DMS53 (cell line): ENCODE data around the gene KLB.
A peak's percentile ranks its signal among the peaks of the same experiment; 100 is the strongest.
"Not testable (repeated sequence)": the region's sequence is repeated elsewhere in the genome, so short reads cannot be mapped to it uniquely, and the experiment has no call there.

Experiments
- DNase-seq: peaks from one replicate; lab custom pipeline; 2025; lab: John Stamatoyannopoulos, UW

Gene KLB

GRCh38 chr4:39426728-39427127, 20.0 kb downstream of the KLB start:
- no peak for DNase-seq

GRCh38 chr4:39427520-39428114, 20.9 kb downstream of the KLB start:
- peak; percentile 39 for DNase-seq

DNA sequence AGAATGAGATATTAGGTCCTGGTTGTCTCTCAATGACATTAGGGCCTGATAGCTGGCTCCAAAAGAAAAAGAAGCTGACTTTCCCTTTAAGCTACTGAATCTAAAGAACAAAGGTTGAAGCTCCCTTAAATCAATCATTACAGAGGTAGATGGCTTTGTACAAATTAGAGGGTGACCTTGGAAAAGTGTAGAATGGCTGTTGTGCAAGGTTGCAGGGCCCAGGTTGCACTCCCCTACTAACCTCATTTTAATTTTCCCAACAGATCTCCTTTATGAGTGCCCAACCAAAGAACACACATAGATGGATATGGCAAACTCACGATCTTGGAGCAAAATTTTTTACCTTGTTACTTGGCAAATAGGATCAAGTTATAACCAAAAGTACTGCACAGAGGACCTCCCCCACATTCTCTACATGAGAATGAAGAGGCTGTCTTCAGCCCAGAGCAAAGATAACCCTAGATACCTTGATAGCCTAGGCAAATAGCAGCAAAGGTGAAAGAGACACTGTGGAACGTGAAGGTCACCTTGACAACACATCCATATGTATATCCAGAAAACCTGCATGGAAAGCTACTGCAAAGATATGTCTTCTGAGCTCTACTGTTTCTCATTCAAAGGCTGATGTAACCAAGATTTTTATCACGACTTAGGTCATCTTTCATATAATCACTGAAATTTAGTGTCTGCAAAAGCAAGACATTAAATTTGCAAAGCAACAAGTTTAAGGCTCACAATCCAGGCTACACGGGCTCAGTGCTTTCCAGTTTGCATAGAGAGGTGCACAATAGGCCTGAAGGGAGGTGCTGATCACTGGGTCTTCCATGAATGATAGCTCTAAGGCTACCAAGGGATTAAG, 23.0 kb downstream of the KLB start:
- no peak for DNase-seq

DNA sequence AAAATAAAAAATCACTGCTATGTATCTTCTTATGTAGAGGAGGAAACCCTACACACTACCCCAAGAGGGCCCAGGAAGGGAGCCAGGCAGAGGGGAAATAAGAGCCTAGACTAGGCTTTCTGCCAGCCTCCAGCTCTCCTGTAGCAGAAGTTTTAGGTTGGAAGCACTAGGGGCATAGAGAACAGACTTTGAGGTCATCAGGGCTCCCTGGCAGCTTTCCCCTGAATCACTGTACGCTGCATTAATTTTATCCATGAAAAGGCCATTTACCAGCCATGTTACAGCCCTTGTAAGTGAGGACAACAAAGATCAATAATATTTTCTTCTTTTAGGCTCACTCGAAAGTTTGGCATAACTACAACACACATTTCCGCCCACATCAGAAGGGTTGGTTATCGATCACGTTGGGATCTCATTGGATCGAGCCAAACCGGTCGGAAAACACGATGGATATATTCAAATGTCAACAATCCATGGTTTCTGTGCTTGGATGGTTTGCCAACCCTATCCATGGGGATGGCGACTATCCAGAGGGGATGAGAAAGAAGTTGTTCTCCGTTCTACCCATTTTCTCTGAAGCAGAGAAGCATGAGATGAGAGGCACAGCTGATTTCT, 27.3 kb downstream of the KLB start:
- no peak for DNase-seq

GRCh38 chr4:39435659-39436563, 29.2 kb downstream of the KLB start:
- DNase-seq = no peak

- DNase-seq = no peak
These were observed 34.9 kb downstream of the KLB start for GRCh38 chr4:39441593-39441992.

DNA sequence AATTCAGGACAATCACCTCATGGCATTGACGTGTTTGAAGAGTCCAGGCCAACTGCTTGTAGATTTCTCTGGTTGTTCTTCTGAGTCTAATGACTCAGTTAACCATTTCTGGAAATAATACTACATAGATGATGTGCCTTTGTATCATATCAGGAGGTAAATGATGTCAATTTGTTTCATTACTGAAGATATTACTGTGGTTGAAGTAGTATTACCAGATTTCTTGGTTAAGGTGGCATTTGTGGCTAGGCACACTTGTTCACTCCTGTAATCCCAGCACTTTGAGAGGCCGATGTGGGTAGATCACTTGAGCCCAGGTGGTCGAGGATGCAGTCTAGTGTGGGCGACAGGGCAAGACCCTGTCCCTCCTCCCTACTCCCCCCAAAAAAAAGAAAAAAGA, 36.3 kb downstream of the KLB start:
- DNase-seq = no peak

DNA sequence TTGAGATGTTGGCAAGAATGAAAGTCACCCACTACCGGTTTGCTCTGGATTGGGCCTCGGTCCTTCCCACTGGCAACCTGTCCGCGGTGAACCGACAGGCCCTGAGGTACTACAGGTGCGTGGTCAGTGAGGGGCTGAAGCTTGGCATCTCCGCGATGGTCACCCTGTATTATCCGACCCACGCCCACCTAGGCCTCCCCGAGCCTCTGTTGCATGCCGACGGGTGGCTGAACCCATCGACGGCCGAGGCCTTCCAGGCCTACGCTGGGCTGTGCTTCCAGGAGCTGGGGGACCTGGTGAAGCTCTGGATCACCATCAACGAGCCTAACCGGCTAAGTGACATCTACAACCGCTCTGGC, 39.7 kb downstream of the KLB start:
- no peak for DNase-seq

DNA sequence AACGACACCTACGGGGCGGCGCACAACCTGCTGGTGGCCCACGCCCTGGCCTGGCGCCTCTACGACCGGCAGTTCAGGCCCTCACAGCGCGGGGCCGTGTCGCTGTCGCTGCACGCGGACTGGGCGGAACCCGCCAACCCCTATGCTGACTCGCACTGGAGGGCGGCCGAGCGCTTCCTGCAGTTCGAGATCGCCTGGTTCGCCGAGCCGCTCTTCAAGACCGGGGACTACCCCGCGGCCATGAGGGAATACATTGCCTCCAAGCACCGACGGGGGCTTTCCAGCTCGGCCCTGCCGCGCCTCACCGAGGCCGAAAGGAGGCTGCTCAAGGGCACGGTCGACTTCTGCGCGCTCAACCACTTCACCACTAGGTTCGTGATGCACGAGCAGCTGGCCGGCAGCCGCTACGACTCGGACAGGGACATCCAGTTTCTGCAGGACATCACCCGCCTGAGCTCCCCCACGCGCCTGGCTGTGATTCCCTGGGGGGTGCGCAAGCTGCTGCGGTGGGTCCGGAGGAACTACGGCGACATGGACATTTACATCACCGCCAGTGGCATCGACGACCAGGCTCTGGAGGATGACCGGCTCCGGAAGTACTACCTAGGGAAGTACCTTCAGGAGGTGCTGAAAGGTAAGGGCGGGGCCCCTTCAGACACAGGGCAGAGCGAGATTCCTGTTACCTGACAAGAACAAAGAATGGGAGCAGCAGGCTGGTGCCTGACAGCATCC, 40.3 kb downstream of the KLB start:
- DNase-seq = peak; percentile 98

- peak; percentile 60 for DNase-seq
These were observed 43.9 kb downstream of the KLB start for GRCh38 chr4:39450618-39451017.

DNA sequence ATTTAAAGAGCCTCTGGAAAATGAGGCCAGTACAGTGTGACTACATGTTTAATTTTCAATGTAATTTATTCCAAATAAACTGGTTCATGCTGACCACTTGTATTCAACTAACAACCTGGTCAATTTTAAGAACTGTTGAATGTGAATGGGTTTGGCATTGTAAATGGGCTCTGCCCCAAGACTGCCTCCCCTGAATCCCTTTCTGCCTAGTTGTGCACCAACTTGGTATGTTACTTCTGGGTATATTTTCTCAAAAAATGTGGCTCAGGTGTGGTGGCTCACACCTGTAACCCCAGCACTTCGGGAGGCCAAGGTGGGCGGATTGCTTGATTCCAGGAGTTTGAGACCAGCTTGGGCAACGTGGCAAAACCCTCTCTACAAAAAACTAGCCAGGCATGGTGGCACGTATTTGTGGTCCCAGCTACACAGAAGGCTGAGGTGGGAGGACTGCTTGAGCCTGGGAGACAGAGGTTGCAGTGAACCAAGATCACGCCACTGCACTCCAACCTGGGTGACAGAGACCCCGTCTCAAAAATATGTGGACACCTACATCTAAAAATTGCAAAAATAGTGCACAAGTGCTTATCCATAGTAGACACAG, 44.8 kb downstream of the KLB start:
- DNase-seq = peak; percentile 30

DNA sequence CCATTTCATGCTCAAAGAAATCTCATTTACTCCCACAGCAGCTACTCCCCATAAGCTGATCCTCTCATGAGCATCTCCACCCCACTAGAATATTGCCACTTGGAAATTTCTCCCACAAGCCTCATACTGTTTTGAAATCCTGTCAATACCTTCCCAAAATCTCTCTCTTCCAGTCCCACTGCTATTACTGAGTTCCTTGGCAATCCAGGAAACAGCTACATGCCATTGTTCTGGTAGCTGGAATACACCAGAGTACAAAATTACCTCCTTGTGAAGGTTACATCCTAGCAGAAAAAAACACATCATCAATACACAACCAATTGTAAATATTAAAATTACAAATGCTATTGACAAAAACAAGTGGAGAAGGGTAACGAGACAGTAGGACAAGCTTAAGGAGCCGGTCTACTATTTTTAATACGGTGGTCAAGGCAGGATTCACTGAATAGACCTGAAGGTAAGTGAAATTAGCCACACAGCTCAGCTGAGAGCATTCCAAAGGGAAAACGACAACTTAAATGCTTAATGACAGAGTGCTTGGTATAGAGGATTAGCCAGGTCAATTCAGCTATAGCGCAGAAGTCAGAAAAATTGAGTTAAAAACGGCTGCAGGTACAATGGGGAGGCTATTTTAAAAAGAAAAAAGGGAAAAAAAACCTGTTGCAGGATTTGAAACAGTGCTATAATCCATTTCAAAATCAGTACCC, 45.6 kb downstream of the KLB start:
- peak; percentile 23 for DNase-seq

DNA sequence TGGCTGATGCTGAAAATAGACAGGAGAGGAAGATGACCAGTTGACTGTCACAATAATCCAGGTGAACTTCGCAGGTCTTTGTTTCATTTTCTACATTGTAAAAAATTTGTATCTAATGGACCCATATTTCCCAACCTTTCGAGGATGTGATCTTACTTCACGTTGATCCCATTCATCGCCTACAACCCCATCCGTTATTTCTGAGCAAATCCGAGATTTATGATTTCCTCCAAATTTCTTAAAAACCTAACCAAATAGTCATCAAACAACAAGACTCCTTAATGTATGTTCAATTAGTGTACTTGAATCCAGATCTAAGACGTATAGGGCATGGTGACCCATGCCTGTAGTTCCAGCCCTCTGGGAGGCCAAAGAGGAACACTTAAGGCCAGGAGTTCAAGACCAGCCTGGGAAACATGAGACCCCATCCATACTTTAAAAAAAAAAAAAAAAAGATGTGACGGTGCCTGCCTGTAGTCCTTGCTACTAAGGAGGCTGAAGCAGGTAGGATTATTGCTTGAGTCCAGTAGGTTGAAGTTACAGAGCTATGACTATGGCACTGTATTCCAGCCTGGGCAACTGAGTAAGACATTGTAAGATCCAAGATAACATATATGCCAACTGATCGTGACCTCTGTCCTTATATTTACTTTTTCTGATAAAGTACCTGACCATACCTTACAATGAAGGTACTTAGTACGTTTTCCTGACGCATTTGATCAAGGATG, 46.3 kb downstream of the KLB start:
- peak; percentile 46 for DNase-seq

DNA sequence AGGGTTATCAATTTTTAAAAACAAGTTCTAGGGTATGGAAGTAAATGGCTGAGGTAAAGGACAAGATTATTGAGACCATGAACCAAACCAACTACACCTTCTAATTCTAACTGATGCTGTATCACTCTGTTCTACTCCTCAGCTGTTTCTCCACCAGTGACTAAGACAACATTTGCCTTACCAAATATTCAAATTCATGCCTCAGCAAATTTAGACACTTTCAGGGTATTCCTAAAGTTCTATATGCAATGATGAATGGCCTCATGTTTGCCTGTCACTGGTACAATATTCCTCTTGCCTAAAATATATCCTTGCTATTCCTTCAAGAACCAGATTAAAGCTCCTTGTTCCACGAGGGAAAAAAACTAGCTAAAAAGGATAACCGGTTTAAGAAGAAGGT, 47.0 kb downstream of the KLB start:
- no peak for DNase-seq

DNA sequence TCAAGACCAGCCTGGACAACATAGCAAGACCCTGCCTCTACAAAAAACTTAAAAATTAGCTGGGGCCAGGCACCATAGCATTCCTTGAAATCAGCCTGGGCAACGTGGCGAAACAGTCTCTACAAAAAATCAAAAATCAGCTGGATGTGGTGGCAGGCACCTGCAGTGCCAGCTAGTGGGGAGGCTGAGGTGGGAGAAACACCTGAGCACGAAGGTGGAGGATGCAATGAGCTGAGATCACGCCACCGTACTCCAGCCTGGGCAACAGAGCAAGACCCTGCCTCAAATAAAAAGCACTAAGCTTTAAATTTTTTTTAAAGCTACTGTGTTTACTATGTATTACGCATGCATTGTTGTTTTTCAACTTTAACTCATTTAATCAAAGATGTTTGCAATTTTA, 48.8 kb downstream of the KLB start:
- no peak for DNase-seq

DNA sequence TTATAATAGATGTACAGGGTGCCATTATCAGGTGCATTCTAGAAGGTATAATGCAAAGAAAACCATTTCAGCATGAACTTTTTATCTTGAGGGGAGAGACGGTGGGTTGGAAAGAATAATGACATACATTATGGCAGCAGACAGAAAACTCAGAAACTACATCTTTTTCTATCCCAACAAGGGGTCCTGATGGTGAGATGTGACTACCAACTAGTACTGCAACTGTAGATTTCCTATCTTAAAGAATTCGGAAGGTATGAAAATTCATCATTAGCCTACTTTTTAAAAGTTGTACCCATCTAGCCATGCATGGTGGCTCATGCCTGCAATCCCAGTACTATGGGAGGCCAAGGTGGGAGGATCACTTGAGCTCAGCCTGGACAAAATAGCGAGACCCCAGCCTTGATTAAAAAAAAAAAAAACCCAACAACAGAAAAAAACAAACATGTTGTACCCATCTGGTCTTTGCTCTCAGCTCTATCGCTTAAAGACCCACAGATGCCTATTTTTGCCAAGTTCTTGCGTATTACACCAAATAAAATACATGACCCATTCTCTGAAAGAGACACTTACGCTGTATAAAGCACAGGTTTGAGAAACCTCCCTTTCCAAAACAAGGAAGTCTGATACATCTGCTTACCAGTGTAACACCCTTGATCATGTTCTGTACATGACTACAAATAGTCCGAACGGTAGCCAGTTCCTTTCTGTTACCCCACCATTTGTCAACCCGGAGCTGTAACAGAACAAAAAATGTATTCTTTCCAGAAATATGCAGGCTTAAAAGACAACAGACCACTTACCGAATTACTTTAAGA, 50.4 kb downstream of the KLB start:
- no peak for DNase-seq

GRCh38 chr4:39458161-39458504, 51.4 kb downstream of the KLB start:
- not testable (repeated sequence) for DNase-seq

DNA sequence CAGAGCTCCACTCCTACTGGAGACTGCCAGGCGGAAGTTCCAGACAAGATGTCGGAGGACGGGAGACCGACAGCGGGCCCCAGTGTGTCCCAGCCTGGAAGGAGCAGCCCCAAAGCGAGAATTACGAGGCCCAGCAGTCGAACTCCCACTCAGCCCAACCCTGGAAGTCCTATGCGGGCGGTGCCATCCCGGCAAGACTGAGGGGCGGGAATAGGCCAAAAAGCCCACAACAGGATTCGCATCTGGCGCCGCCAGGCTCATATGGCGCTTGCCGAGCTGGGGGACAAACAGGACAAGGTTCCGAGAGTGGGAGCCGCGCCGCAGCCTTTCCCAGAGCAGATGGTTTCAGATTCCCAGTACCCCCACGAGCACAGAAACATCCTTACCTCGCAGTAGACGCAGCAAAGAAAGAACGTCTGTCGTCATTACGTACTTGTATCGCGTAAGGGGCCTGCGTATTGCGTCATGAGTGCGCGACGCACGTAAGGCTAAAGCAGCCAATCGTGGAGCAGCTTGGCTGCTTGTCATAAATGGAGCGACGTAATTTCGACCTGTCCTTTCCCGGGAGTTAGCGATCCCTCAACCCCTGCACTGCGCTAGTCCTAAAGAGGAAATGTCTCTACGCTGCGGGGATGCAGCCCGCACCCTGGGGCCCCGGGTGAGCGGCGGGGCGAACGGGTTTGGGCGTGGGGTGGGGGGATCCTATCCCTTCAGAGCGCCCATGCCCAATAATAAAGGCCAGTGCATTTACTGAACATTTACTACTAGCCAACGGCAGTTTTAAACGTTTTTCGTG, 52.0 kb downstream of the KLB start, which contains the start of the genes LIAS and RPL9:
TSS of gene LIAS (plus strand) at position 552 of the 796 bp plus-strand sequence. CDS start at position 614, 62 bp downstream.
TSS of gene RPL9 (minus strand) at position 418 of the 796 bp plus-strand sequence. CDS start 483 bp downstream, outside the sequence.
- DNase-seq = peak; percentile 100
